H1 (cell line): ENCODE data around the gene SLC35E1. TPM values are rescaled to one million over a fixed set of nuclear protein-coding genes. Genes with fewer than 3 reads are reported as not detected.

Experiments
- CHD1 ChIP-seq: IDR thresholded peaks from 2 replicates; pipeline ENCODE4 v1.6.1; 2012; ENCODE audit warnings: low read depth, low read length, improper control_type of control experiment
- JUN ChIP-seq: IDR thresholded peaks from 2 replicates; pipeline ENCODE4 v1.6.1; 2011; ENCODE audit warnings: low read depth, mild to moderate bottlenecking, improper control_type of control experiment, low read length
- KDM4A ChIP-seq: IDR thresholded peaks from one replicate; pipeline ENCODE4 v1.7.1; 2012; ENCODE audit warnings: low read depth, mild to moderate bottlenecking, moderate library complexity, low read length, inconsistent platforms; ENCODE audit not compliant: severe bottlenecking
- PHF8 ChIP-seq: fragments of 200-600 bp; sonication (generic); conservative IDR thresholded peaks from 2 replicates; pipeline ENCODE4 v1.7.1; 2012; ENCODE audit warnings: low read depth, mild to moderate bottlenecking, inconsistent platforms, low read length, moderate library complexity
- POLR2AphosphoS5 ChIP-seq: IDR thresholded peaks from 2 replicates; pipeline ENCODE4 v1.6.1; 2011; ENCODE audit warnings: low read depth, low read length
- RNF2 ChIP-seq: fragments of 200-900, 300-1000 bp; sonication (generic); IDR thresholded peaks from 2 replicates; pipeline ENCODE4 v1.7.1; 2016; ENCODE audit warnings: borderline replicate concordance, low read depth, mild to moderate bottlenecking, antibody characterized with exemption, low read length; ENCODE audit not compliant: poor library complexity, severe bottlenecking; ENCODE audit errors: missing control alignments
- SIRT6 ChIP-seq: IDR thresholded peaks from one replicate; pipeline ENCODE4 v1.7.1; 2012; ENCODE audit warnings: low read length, inconsistent platforms
- SP2 ChIP-seq: IDR thresholded peaks from 2 replicates; pipeline ENCODE4 v1.6.1; 2012; ENCODE audit warnings: mild to moderate bottlenecking, low read length, inconsistent platforms
- TAF1 ChIP-seq: IDR thresholded peaks from 2 replicates; pipeline ENCODE4 v1.6.1; 2011; ENCODE audit warnings: mild to moderate bottlenecking, low read depth, low read length
- YY1 ChIP-seq: IDR thresholded peaks from 2 replicates; pipeline ENCODE4 v1.6.1; 2011; ENCODE audit warnings: low read depth, mild to moderate bottlenecking, low read length
- ZNF274 ChIP-seq: IDR thresholded peaks from 2 replicates; pipeline ENCODE4 v1.7.0; 2012; ENCODE audit warnings: low read length, borderline replicate concordance; ENCODE audit errors: extremely low read depth
- polyA plus RNA-seq, 7 experiments: library from polyadenylated mRNA; depleted of rRNA in 3 of 7; stranded (reverse) in 5 of 7; unstranded in 2 of 7; fragments of >200 nt in 5 of 7; fragments of 200-250 nt in 2 of 7; gene quantifications; 1 replicate in 5 of 7; 2 replicates in 1 of 7; 4 replicates in 1 of 7; pipeline versions ENCODE4 v1.2.1 to v1.2.3, GENCODE V29; 2011 to 2013; ENCODE audit warnings: missing spikeins in 2 of 7, mixed read lengths in 2 of 7
- total RNA-seq: library from RNA; stranded (reverse); fragmentation: NEBNext Ultra II Directional; extraction: Animal tissue kit (Norgen Biotek cat#: 25700); gene quantifications from 2 replicates; pipeline ENCODE4 v1.2.1, GENCODE V29; 2021

The SLC35E1 gene
- total and polyA plus RNA-seq, 2 of the 8 experiments (the other 6 are each of a cell fraction or from before 2014, with no cell fraction given): 26.0 to 31.9 TPM

- TF ChIP-seq ZNF274 (no peak), TAF1 (no peak), POLR2AphosphoS5 (no peak), SP2 (no peak), CHD1 (no peak), PHF8 (no peak), KDM4A (no peak), RNF2 (no peak), SIRT6 (no peak), YY1 (no peak), JUN (no peak)
Observed at GRCh38 chr19:16525751-16526481, 46.3 kb downstream of the SLC35E1 start (continued).
